ENCODE data around the gene PRPF6. TPM values are rescaled to one million over a fixed set of nuclear protein-coding genes. Genes with fewer than 3 reads are reported as not detected.
"Not testable (repeated sequence)": the region's sequence is repeated elsewhere in the genome, so short reads cannot be mapped to it uniquely, and the experiment has no call there.

PRPF6 gene
- total and polyA plus RNA-seq, 2 donors from 2014 or later: 51.3 to 73.3 TPM

DNA sequence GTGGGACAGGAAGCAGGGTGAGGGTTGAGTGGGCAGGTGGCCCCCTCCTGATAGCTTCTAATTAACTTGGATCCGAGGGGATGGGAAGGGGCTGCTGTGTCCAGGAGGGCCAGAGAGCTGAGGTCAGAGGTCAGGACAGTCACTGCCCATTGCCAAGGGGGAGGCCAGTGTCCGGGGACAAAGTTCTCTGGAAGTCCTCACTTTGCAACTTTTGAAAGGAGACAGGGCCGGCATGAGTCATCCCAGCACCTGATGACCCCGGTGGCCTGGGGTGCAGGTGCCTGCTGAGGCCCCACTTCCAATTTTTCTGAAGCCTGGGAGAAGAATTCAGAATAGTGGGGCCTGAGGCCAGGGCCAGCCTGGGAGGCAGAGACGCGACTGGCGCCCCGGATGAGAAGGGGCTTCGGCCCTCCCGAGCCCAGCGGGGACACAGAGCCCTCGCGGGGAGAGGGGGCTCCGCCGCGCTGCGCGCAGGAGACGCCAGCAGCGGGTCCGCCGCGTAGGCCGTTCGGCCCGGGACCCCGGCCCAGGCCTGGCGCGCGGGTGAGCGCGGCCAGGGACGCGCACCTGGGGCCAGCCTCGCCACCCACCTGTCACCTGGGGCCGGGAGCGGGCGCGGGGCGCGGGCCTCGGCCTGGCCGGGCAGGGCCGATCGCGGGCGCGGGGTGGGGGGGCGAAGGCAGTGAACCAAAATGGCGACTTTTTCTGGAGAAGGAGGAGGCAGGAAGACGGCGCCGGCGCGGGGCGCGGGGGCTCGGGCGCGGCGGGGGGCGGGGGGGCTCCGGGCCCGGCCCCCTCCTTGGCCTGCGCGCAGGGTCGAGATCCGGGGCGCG is 11.8 kb upstream of the PRPF6 start:
- H3K4me1 ChIP-seq (ENCODE audit: control insufficient read depth in 2 of 3, insufficient read depth in 2 of 3, low read depth in 1 of 3, low read length in 3 of 3): peaks cover 0 to 14% (median 4%) of the 10 kb centered on the region in 3 donors
- H3K9ac ChIP-seq (ENCODE audit: low read length in 3 of 3): peak overlapping the region; percentile 10 to 89 (median 60)
- intact Hi-C loops (cut with DNase I): no loop called here
- peak overlapping the region; percentile 40 to 70 (median 52) for H3K4me3 ChIP-seq (ENCODE audit: low read length in 3 of 3)
- TF ChIP-seq, protein P1, sequence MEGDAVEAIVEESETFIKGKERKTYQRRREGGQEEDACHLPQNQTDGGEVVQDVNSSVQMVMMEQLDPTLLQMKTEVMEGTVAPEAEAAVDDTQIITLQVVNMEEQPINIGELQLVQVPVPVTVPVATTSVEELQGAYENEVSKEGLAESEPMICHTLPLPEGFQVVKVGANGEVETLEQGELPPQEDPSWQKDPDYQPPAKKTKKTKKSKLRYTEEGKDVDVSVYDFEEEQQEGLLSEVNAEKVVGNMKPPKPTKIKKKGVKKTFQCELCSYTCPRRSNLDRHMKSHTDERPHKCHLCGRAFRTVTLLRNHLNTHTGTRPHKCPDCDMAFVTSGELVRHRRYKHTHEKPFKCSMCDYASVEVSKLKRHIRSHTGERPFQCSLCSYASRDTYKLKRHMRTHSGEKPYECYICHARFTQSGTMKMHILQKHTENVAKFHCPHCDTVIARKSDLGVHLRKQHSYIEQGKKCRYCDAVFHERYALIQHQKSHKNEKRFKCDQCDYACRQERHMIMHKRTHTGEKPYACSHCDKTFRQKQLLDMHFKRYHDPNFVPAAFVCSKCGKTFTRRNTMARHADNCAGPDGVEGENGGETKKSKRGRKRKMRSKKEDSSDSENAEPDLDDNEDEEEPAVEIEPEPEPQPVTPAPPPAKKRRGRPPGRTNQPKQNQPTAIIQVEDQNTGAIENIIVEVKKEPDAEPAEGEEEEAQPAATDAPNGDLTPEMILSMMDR (IDR thresholded peaks at IDR 0.05; ENCODE audit: borderline replicate concordance, extremely low read depth, insufficient read depth): no peak
- DNase-seq (peak in 4 of 5 donors; percentile 31 to 81 (median 62)), FAIRE-seq (no peak)
- H3K27ac ChIP-seq (ENCODE audit: low read depth in 2 of 2, low read length in 2 of 2): peak overlapping the region; percentile 9 to 45
- H3K36me3 ChIP-seq (ENCODE audit: control insufficient read depth in 2 of 3, insufficient read depth in 3 of 3, low read length in 3 of 3): peaks cover 6 to 10% (median 7%) of the 10 kb centered on the region in 3 donors
- H3K27me3 ChIP-seq (ENCODE audit: control insufficient read depth, insufficient read depth, low read length): no peaks in the 10 kb centered on the region
- H3K9me3 ChIP-seq (ENCODE audit: control insufficient read depth in 2 of 3, insufficient read depth in 1 of 3, low read length in 3 of 3): no peaks in the 10 kb centered on the region

DNA sequence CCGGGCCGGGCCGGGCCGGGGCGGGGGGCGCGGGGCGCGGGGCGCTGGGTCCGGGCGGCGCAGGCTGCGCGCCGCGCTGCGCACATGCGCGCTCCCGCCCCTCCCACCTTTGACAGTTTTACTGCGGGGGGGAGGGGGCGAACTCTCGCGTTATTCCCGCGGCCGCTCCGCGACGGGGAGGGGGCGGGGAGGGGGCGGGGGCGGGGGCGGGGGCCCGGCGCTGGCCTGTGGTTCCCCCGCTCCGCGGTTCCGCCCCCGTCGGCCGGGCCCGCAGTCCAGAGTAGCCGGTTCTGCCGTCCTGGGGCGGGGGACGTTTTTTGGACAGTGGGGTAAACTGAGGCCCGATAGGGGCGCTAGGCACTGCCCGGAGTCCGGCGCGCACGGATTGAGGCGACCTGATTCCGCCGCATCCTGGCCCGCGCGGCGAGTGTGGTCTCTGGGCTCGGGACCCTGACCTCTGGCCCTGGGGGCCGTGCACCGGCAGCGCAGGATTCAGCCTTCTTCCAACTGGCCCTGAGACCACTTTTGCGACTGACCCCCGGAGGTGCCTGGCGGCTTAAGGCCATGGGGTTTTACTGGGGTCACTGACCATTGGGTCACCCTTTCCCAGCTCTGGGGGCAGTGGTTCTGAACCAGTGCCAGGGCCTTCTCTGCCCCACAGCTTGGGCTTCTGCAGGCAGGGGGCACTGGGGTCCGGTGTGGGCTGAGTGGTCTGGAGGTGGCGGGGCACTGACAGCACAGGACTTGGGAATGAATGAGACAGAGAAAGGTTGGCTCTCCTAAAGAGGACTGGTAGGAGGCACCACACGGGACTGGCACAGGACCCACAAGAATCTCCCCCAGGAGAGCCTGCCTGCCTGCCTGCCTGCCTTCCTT is 10.9 kb upstream of the PRPF6 start, which contains the start of gene ZNF512B:
TSS of gene ZNF512B (minus strand) at position 93 of the 876 bp plus-strand sequence. CDS start 1,980 bp downstream, outside the sequence.
- FAIRE-seq: no peak
- intact Hi-C loops (cut with DNase I): no loop called here

DNA sequence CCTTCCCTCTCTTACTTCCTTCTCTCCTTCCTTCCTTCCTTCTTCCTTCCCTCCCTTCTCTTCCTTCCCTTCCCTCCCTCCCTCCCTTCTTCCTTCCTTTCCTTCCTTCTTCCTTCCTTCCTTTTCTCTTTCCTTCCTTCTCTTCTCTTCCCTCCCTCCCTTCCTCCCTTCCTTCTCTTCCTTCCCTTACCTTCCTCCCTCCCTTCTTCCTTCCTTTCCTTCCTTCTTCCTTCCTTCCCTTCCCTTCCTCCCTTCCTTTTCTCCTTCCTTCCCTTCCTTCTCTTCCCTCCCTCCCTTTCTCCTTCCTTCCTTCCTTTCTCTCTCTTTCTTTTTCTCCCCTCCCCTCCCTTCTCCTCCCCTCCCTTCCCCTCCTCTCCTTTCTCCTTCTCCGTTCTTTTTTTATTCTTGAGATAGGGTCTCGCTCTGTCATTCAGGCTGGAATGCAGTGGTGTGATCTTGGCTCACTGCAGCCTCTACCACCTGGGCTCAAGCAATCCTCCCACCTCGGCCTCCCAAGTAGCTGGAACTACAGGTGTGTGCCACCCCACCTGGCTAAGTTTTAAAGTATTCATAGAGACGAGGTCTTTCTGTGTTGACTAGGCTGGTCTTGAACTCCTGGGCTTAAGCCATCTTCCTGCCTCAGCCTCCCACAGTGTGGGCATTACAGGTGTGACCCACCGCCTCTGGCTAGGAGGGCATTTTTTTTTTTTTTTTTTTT is 10.1 kb upstream of the PRPF6 start:
- intact Hi-C loops (cut with DNase I): no loop called here
- H3K4me3 ChIP-seq (ENCODE audit: low read length in 3 of 3): no peak overlapping the region
- no peaks in the 10 kb centered on the region for H3K27me3 ChIP-seq (ENCODE audit: control insufficient read depth, insufficient read depth, low read length)
- peaks cover 6 to 8% (median 7%) of the 10 kb centered on the region in 3 donors for H3K36me3 ChIP-seq (ENCODE audit: control insufficient read depth in 2 of 3, insufficient read depth in 3 of 3, low read length in 3 of 3)
- H3K9me3 ChIP-seq (ENCODE audit: control insufficient read depth in 2 of 3, insufficient read depth in 1 of 3, low read length in 3 of 3): no peaks in the 10 kb centered on the region
- DNase-seq (peak in 1 of 5 donors; percentile 33), FAIRE-seq (no peak)
- H3K9ac ChIP-seq (ENCODE audit: low read length in 3 of 3): peak overlapping the region in 1 of 3 donors; percentile 58
- TF ChIP-seq, protein P1 (IDR thresholded peaks at IDR 0.05; ENCODE audit: borderline replicate concordance, extremely low read depth, insufficient read depth): no peak
- no peak overlapping the region for H3K27ac ChIP-seq (ENCODE audit: low read depth in 2 of 2, low read length in 2 of 2)
- H3K4me1 ChIP-seq (ENCODE audit: control insufficient read depth in 2 of 3, insufficient read depth in 2 of 3, low read depth in 1 of 3, low read length in 3 of 3): peaks cover 0 to 14% (median 4%) of the 10 kb centered on the region in 3 donors

More for the DNA sequence above, 10.9 kb upstream of the PRPF6 start, which contains the start of gene ZNF512B:
- peak; percentile 63 to 82 (median 79) for DNase-seq
- Histone ChIP-seq H3K4me1 (ENCODE audit: control insufficient read depth in 2 of 3, insufficient read depth in 2 of 3, low read depth in 1 of 3, low read length in 3 of 3) (peaks cover 0 to 14% (median 4%) of the 10 kb centered on the region in 3 donors), H3K27me3 (ENCODE audit: control insufficient read depth, insufficient read depth, low read length) (no peaks in the 10 kb centered on the region), H3K27ac (ENCODE audit: low read depth in 2 of 2, low read length in 2 of 2) (peak within 1 kb of the TSS; percentile 9 to 45), H3K9ac (ENCODE audit: low read length in 3 of 3) (peak within 1 kb of the TSS; percentile 10 to 89 (median 60)), H3K4me3 (ENCODE audit: low read length in 3 of 3) (peak within 1 kb of the TSS; percentile 40 to 70 (median 52)), H3K9me3 (ENCODE audit: control insufficient read depth in 2 of 3, insufficient read depth in 1 of 3, low read length in 3 of 3) (no peaks in the 10 kb centered on the region), H3K36me3 (ENCODE audit: control insufficient read depth in 2 of 3, insufficient read depth in 3 of 3, low read length in 3 of 3) (peaks cover 5 to 7% (median 6%) of the 10 kb centered on the region in 3 donors)
- TF ChIP-seq, protein P1 (IDR thresholded peaks at IDR 0.05; ENCODE audit: borderline replicate concordance, extremely low read depth, insufficient read depth): no peak

DNA sequence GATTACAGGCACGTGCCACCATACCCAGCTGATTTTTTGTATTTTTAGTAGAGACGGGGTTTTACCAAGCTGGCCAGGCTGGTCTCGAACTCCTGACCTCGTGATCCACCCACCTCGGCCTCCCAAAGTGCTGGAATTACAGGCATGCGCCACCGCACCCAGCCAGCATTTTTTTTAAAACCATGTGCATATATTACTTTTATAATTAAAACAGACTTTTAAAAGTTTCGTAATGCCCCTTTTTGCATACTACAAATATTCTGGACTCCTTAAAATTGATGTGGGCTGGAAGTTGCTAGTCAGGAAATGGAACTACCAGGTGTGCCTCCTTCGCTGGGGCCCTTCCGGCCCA is 9.0 kb upstream of the PRPF6 start:
- intact Hi-C loops (cut with DNase I); FAIRE-seq; H3K4me3 ChIP-seq (ENCODE audit: low read length in 3 of 3); DNase-seq; H3K36me3 ChIP-seq (ENCODE audit: control insufficient read depth in 2 of 3, insufficient read depth in 3 of 3, low read length in 3 of 3); H3K27ac ChIP-seq (ENCODE audit: low read depth in 2 of 2, low read length in 2 of 2); H3K9me3 ChIP-seq (ENCODE audit: control insufficient read depth in 2 of 3, insufficient read depth in 1 of 3, low read length in 3 of 3); H3K9ac ChIP-seq (ENCODE audit: low read length in 3 of 3); H3K27me3 ChIP-seq (ENCODE audit: control insufficient read depth, insufficient read depth, low read length): not testable (repeated sequence)
- H3K4me1 ChIP-seq (ENCODE audit: control insufficient read depth in 2 of 3, insufficient read depth in 2 of 3, low read depth in 1 of 3, low read length in 3 of 3): peaks cover 0 to 14% (median 4%) of the 10 kb centered on the region in 3 donors
